Daoy (cell line): Measurements from ENCODE around the gene RCAN2. TPM values are rescaled to one million over a fixed set of nuclear protein-coding genes. Genes with fewer than 3 reads are reported as not detected.

Experiments used
- DNase-seq: peaks from one replicate; pipeline ENCODE4 v3.0.0-alpha.2; 2015; ENCODE audit warnings: low read depth
- total RNA-seq: library from RNA; depleted of rRNA; stranded (reverse); fragments of >200 nt; shearing (Covaris generic); gene quantifications from 2 replicates; pipeline ENCODE4 v1.2.3, GENCODE V29; 2014; rRNA removed

RCAN2 gene
- 1.6 and 2.0 TPM in 2 replicates for total RNA-seq

DNA sequence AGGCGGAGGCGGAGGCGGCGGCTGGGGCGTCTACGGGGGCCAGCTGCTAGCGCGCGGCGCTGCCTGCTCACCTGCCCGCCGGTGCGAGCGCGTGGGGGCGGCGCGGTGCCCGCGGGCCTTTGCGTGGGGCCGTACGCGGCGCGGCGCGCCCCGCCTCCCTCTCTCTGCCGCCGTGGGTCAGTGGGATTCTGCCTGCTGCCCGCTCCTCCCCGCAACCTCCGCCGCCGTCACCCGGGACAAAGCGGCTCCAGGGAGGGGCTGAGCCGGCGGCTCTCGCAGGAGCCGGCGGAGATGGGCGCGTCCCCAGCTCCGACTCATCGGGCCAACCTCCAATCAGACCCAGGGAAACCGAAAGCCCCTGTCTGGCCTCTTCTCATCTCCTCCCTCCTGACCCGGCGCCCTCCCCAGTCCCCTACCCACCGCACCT is at the start of gene RCAN2:
TSS of gene RCAN2 (minus strand) at position 249 of the 427 bp plus-strand sequence.
- DNase-seq: peak; percentile 87

GRCh38 chr6:46539866-46540265 is 48.6 kb upstream of the RCAN2 start:
- DNase-seq: no peak

DNA sequence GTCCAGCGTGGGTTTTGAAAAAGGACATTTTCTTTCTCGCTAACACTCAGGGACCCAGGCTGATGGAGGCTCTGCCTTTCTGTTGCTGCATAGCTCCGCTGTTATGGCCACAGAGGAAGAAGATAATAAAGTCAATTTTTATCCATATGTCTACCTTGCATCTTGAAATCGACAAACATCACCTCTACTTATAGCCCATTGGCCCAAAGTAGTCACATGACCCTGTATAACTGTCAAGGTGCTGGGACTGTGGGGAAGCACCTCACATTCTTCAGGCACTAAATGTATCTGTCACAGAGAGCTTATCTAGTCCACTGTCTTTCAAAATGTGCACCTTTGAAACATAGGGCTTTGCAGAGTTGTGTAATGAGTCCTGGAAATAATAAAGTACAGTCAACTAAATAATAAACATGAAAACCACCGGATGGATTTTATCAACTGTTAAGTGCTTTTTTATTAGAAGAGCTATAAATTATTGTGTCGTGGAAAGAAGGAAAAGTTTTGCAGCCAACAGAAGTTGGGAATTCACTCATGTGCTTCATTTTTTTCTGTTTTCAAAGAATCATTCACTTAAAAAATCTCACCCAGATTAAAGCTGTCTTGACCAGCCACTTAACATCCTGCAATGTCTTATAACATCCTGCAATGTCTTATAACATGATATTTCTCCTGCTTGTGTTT is 47.7 kb upstream of the RCAN2 start:
- DNase-seq: no peak

- DNase-seq: peak; percentile 15
These were observed 39.6 kb upstream of the RCAN2 start for GRCh38 chr6:46530896-46531295.

- no peak for DNase-seq
These were observed 37.9 kb upstream of the RCAN2 start for GRCh38 chr6:46528961-46529750.

- no peak for DNase-seq
These were observed 35.4 kb upstream of the RCAN2 start for GRCh38 chr6:46526607-46527006.

GRCh38 chr6:46525583-46525982 is 34.3 kb upstream of the RCAN2 start:
- DNase-seq: no peak

DNA sequence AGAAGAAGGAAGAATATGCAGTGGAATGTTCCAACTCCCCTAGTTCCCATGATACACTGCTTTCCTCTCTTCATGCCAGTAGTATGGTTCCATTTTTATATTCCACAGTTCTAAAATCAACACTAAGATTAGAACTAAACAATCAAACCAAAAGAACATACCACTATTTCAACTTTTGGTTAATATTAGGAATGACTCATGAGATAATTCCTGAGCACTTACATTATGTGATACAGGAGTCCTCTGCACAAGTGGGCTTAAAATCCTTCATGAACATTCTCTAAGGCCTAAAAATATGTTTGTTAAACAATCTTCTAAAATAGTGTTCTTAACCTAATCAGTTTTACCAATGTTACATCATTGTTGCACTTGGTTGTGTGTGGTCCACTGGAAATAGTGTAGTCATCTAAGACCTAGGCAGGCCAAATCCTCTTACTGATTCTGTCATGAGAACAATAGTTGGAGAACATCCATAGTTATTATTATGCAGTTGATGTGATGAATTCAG is 30.3 kb upstream of the RCAN2 start:
- no peak for DNase-seq

DNA sequence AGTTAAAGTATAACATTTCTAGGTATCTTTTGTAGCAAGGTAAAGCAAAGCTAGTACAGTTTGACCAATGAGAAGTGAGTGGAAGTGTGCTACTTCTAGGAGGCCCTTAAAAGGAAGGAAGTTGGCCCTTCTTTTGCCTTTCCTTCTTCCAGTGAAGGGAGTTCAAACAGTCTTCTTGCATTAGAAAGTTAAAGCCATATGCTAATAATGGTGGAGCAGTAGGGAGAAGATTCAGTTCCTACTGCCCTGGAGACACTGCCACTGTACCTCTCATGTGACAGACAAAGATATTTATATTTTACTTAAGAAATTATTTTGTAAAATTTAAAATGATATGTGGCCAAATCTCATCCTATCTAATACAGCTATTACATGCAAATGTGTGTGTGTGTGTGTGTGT is 26.0 kb upstream of the RCAN2 start:
- no peak for DNase-seq

GRCh38 chr6:46513533-46513932 is 22.3 kb upstream of the RCAN2 start:
- DNase-seq: no peak

- no peak for DNase-seq
These were observed 20.1 kb upstream of the RCAN2 start for GRCh38 chr6:46511320-46511719.

DNA sequence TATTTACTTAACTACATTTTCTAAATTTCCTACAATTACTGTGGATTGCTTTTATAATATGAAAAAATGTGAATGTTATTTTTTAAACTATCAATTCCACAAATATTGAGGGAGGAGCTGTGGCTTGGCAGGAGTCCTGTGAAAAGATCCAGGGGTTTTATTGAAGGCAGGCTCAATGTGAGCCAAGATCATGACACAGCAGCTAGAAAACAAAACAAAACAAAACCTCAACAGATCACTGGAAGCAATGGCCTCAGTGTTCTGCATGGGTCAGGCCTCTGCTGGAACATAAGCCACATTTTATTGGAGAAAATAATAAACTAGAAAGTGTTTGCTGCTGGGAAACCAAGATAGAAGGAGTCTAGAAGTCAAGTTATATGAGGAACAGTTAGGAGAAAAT is 19.4 kb upstream of the RCAN2 start:
- DNase-seq: peak; percentile 55

DNA sequence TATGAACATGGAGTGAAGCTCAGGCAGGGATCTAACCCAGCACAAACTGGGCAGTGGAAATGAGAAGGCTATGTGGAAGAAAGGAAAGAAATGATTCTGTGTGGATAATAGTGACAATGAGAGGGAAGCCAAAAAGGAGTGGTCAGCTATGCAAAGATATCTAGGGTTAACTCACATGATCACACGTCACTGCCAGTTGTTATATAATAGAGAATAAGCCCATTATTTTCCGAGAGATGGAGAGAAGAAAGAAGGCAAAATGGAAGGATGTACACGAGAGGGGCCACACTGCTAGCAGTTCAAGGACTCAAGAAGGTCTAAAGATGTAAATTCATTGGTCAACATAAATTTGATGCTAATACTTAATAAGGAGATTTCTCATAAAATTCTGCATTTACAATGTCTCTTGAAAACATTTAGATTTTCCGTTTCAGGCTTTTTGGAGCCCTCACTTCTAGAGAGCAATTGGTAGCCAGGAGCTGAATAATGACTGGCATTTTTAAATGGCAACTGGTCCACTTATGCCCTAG is 18.8 kb upstream of the RCAN2 start:
- DNase-seq: no peak

DNA sequence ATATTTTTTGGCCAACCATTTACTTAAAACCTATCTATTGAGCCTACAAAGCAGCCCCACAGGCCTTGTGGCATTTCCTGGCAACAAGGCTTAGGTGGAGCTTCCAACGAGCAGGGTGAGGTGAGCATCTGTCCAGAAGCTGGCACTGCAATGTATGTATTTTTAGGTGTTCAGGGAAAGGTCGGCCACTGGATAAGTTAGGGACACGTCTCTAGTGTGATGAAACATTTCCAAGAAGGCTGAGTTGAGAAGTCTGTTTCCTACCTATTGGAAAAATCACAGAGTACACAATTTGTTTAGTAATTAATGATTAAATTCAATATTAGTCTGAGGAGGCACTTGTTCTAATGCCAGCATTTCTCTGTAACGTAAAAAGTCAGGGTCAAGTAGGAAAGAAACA is 17.8 kb upstream of the RCAN2 start:
- no peak for DNase-seq

DNA sequence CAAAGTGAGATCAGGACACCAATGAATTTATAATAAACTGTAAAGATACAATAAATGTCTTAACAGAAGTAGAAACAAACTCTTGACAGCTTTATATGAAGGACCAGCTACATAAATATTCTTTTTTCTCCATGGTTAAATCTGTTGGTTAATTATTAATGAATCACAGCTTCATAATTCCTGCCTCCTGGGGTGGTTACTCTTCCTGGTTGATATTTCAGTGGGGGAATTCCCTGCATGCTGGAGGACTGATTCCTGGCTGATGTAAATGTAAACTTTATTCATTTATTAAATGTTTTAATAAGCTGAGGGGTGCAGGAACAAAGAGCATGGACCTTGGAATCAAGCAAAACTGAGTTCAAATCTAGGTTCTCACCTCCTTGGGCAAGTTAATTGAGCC is 16.2 kb upstream of the RCAN2 start:
- no peak for DNase-seq

DNA sequence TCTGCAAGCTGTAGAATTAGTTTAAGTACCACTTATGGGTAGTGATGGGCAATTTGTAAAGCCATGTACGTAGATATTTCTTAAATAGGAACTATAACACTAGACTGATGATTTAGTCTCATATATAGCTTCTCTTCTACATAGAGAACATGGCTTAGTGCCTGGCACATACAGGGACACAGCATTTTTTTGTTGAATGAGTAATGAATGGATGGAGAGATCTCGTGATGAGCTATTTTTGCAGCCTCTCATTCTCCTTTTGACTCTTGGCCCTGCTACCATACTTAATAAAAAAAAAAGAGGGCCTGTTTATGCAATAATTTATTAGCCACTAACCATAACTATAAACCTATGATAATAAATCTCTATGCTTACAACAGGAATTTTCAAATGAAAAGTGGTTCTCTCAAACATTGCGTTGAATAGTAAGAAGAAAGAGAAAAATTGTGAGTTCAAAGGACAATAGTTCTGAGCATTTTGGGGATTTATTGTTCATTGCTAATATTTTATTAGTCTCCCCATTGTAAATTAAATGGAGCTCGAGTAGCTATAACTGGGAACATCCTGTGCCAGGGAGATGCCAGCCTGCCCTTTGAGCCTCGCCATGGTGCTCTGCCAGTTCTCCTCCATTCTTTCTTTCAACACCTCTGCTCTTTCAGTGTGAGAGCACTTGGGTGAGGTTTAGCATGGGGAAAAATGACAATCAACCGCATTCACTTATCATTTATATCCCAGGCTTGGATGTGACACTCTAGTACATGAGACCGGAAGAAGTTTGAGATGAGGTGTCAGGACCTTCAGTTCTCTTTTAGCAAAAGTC is 14.7 kb upstream of the RCAN2 start:
- no peak for DNase-seq

DNA sequence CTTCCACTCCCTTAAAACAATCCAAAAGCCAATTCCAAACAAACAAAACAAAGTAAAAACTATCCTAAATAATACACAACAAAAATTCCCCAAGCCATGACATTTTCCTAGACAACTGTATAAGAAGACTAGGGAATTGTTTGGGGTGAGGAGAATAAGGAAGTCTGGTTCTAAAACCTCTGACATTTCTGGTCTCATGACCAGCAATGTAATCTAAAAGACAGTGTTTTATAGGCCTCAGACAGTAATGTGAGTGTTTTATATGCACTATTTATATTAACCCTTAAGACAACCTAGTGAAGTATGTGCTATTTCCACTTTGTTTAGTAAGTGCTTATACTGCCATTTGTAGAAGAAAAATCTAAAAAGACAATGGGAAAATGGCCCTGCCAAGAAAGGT is 13.0 kb upstream of the RCAN2 start:
- no peak for DNase-seq

- DNase-seq: no peak
These were observed 11.4 kb upstream of the RCAN2 start for GRCh38 chr6:46502486-46503119.

DNA sequence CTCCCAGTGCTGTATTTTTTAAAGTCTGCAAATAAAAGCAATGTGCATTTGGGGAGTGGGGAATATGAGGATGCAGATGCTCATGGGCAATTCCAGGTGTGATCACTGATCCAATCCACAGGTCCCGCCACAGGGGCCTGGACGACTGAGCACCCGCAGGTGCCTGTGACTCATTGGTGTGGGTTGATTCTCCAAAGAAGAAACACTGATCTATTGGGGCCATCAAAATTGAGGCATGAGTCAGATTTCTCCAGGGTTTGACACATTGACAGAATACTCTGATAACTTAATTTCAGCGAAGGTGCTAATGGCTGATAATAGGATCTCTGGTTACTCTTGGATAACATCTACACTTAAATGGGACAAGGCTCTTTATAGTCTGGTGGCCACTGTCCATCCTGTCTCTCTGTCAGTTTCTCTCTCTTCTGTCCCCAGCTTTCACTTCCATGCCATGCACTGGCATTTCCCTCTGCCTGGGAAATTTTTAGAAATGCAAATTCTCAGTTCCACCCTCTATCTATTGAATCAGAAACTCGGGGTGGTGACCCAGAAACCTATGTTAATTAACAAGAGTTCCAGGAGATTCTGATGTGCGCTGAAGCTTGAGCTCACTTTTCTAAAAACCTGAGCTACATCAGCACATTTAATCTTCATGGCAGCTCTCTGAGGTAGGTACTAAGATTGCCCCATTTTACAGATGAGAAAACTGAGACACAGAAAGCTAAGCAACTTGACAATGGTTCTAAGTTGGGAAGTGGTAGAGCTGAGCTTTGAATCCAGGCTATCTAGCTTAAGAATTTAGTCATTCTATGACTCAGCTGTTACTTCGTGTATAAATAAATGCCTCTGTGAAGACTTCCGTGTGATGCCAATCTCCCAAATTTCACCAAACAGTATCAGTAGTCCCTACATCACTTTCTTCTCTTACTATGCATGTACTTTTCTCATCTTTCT is 10.2 kb upstream of the RCAN2 start:
- DNase-seq: peak; percentile 12

GRCh38 chr6:46500382-46500781 is 9.1 kb upstream of the RCAN2 start:
- DNase-seq: no peak
